Skin of body (tissue), 2 donors: Measurements from ENCODE around the gene HIVEP3. TPM values are rescaled to one million over a fixed set of nuclear protein-coding genes. Genes with fewer than 3 reads are reported as not detected.
A peak's percentile ranks its signal among the peaks of the same experiment; 100 is the strongest.

ENCODE experiments used
- DNase-seq: peaks from one replicate; lab custom pipeline; 2025; lab: John Stamatoyannopoulos, UW
- total RNA-seq: library from RNA; depleted of rRNA; stranded (reverse); fragments of >200 nt; gene quantifications from one replicate; pipeline ENCODE4 v1.2.3, GENCODE V29; 2014

The HIVEP3 gene
- total RNA-seq, 1 donor from 2014 or later = 3.3 TPM

DNA sequence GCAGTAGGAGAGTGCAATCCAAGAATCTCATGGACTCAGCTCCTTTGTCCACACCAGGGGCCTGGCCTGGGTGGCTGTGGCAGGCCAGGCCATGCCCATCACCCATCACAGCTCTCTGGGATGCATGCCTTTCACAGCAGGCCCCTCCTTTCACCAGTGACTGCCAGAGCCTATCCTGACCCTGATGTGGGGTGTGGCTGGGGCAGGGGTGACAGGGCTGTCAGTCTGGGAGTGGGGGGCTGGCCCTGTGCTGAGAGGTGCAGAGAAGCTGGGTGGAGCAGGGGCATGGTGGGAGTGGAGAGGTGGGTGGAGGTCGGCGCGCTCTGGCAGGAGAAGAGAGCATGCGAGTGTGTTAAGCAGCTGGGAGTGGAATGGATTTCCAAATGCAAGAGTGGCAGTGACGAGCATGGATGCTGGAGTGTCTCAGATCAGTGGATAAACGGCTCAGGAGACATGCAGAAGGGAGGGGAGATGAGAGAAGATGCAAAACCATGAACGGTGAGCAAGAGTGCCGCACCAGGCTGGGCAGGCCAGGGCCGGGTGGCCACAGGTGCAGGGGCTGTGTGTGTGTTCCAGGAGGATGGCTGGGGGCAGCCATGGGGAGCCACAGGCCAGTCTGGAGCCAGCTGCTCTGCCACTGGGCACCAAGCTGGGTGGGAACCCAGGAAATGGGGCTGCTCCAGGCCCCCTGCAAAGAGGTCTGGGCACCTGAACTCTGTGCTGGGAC, 394.6 kb downstream of the HIVEP3 start:
- DNase-seq = no peak

DNA sequence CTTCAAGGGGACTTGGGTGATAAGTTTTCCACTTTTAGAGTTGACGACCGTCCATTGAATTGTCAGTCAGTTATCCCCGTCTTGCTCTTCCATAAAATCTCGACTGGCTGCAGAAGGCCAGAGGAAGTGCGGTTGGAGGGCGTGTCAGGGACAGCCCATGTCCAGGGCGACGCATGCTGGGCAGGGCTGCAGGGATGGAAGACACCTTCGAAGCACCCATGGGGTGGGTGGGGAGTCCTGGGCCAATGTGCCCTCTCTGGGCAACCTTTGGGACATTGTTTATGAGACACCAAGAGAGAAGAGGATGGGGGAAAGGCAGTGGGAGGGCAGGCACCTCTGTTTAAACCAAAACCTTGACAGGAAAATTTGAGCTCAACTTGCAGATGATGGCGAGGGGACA, 395.7 kb downstream of the HIVEP3 start:
- no peak for DNase-seq

DNA sequence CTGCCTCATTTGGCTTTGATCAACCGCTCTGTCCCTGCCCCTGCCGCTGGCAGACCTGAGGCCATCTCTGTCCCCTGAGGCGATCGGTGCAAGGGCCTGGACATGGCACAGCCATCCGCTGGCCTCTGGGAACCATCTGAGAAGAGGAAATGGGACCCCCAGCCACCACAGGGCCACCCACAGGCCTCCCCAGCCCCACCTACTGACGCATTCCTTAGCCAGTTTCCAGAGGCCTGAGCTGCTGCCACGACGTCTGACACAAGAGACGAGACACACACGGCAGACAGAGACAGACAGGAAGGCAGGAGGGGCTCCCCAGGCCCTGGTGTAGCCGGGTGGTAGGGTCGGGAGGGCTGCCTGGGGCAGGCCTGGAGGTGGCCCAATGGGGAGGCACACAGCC, 397.0 kb downstream of the HIVEP3 start:
- no peak for DNase-seq

DNA sequence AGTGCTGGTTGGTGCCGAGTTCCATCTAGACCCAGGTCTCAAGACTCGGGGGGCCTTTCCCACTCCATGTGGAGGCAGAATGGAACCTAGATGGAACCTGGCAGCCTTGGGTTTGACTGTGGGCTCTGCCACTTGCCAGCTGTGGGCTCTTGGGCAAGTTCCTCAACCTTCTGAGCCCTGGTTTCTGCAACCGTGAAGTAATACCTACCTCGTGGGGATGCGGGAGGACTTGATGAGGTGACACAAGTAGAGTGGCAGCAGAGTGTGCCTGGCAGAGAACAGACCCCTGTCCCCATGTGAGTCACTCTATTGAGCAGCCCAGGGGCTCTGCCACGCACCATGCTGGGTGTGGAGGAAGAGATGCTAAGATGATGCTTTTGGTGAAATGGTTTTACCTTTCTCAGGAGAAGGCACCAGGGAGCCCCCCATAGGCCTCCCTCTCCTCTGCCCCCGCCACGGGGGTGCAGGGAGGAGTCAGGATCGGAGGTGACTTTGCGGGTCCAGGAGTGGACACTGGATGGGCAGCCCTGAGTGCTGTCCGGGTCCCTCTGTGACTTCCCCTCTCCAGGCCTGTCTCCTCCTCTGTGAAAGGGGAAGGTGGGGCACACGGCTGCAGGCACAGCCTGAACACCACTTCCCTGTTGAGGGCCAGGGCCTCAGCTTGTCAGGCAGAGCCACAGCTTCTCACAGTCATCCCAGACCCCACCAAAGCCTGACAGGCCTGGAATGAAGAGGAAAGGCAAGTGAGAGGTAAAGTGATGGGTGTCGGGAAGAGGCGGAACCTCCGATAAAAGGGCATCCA, 397.6 kb downstream of the HIVEP3 start:
- no peak for DNase-seq

DNA sequence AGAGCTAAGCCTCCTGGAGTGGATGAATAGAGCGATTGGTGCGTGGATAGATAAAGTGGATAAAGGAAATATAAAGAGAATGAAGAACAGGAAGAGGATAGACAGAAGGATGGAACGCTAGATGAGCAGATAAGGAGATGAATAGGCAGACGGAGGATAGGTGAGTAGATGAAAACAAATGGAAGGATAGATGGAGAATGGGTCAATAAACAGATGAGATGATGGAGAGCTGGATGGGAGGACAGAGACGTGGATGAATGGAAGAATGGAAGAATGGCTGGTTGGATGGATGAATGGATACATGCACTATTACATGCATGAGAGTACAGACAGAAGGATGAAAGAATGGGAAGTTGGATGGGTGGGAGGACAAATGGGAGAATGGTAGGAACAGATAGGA, 399.1 kb downstream of the HIVEP3 start:
- no peak for DNase-seq

DNA sequence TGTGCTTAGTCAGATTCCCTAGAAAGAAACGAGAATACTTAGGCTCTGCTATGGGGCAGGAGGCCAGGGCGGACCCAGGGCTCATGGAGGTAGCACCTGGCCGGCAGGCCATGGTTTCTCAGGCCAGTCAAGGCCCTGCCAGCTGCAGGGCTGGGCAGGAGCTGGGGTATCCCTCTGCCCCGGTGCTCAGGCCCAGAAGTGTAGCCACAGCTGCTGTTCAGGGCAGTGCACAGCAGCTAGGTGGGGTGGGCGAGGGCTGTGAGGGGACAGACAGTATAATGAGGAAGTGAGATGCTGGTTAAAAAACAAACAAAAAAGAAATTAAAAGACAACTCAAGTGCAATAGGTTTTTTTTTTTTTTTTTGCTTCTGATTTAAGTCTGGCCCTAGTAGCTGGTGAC, 400.3 kb downstream of the HIVEP3 start:
- no peak for DNase-seq

DNA sequence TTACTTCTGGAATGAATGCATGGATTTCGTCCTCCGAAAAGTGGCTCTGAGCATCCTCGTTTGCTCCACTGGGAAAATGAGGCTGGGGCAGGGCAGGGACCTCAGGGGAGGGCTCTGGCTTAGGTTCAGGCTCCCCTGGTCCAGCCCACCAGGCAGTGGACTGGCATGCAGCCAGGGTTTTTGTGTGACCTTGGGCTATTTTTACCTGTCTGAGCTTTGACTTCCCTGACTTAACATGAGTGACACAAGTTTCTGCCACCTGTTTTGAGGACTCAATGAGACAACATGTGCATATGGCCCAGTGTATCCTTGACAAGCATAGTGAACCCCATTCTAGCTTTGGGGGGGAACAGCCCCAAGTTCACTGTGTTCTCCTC, 401.7 kb downstream of the HIVEP3 start:
- no peak for DNase-seq

DNA sequence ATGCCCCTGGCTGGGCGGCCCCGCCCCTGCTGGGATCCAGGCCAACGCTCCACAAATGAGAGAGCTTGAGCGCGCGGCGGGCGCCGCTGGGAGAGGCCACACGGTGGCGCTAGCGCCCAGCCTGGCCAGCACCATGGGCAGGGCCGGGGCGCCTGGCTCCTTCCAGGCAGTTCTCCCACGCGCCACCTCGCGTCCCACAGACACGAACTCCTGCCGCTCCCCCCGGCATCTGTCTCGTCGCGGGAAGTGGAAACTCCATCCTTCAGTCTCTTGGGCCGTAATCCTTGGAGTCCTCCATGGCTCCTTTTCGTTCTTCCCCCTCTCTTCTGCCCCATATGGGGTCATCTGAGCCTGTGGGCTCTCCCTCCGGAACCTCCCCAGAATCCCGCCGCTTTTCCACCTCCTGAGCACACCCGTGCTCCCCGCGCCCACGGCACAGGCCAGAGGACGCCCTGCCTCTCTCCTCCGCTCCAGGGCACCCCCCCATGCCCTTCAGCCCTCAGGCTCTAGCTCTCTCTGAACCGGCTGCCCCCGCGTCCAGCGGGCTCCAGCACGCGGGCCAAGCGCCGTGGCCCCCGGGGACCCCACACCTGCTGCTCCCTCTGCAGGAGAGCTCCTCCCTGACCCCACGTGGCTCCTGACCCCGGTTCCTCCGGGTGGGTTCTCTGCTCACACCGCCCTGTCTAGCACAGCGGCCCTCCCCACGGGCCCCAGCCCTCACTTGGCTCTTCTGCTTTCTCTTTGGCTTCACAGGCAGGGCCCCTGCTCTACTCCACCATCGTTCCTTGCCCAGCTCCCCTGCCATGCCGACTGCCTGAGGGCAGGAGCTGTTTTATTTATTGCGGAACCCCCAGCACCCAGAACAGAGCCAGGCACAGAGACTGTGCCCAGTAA, 402.3 kb downstream of the HIVEP3 start:
- DNase-seq = peak; percentile 86

DNA sequence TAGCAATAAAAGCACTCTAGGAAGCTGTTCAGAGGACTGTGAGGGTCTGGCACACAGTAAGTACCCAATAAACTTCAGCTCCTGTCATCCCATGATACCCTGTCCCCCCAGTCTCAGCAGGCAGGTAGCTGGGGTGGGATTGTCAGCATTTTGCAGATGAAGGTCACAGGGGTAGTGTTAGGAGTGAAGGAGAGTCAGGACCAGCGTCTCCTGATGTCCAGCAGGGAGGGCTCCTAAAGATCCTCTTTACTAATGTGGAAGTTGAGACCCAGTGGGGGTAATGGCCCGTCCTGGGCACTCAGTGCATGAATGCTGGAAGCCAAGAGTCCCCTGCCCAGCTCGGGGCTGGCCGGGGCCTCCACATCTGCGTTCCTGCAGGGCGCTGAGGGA, 402.9 kb downstream of the HIVEP3 start:
- DNase-seq = no peak

DNA sequence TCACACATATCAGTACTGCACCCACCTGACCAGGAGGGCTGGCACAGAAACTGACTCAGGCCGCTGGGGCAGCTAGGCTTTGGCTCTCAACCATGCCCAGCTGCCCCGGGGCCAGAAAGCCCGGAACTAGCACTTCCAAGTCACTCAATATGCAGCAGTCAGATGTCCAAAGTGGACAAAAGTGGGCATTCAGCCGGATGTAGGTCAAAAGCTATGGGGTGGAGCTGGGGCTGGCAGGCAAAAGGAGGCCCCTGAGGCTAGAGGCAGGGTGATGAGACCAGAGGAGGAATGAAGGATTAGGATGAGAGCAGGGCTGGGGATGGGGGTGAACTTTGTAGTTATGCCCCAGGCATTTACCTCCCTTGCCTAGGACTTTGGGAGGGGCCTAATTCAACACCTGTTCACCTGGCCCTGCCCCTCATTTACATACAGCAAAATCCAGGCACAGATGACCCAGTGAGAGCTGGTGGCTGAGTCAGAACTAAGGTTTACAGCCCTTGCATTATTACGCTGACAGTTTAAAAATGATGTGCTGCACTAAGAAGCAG, 403.5 kb downstream of the HIVEP3 start:
- no peak for DNase-seq

DNA sequence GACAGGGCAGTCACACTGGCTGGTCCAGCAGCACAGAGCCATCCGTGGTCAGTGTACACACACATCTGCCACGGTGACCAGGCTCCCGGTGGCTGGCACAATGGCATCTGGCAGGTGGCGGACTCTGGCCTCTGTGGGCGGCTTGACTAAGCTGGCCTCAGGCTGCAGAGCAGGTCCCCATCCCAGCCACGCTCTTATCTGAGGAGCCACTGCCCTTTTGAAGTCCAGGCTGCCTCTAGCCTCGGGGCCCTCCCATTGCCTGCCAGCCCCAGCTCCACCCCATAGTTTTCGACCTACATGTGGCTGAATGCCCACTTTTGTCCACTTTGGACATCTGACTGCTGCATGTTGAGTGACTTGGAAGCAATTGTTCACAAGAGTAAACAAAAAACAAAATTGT, 404.3 kb downstream of the HIVEP3 start:
- DNase-seq = no peak

DNA sequence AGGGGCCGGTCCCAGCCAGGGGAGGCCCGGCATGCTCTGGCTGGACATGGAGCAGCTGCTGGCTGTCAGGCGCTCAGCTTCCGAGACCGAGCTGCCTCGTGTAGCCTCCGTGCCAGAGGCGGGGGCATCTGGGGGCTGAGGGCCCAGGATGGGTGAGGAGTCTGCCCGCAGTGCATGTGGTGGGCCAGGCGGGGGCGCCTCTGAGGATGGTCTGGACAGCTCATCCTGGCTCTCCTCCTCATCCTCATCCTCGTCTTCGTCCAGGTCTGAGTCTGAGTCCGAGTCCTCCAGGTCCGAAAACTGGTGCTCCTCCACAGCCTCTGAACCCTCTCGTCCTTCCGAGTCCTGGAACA, 405.4 kb downstream of the HIVEP3 start:
- no peak for DNase-seq

DNA sequence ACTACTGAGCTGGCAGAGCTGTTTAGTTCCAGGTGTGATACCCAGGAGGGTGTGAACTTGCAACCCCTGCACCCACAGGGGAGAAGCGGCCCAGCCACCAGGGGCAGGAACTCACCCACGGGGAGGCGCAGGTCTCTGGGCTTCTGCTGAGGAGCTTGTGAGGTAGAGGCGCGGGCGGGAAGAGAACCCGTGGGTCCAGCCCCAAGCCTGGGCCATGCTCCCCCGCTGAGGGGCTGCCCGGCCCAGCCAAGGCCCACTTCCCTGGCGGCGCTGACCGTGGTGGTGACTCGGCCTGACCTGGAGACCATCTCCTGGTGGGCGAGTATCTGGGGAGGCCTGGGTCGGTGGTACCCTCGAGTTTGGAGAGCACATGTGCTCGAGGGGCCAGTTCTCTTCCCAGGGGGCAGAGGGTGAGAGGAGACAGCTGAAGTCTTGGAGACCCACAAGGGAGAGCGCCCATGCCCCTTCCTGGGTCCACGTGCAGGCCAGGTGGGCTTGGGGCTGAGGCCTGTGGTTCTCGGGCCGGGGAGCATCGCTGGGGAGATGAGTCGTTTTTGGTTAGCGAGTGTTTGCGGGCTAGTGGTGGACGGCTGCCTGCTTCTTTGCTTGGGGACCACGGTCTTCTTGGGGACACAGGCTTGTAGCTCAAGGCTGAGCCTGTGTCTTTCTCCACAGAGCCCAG, 405.9 kb downstream of the HIVEP3 start:
- DNase-seq = no peak

DNA sequence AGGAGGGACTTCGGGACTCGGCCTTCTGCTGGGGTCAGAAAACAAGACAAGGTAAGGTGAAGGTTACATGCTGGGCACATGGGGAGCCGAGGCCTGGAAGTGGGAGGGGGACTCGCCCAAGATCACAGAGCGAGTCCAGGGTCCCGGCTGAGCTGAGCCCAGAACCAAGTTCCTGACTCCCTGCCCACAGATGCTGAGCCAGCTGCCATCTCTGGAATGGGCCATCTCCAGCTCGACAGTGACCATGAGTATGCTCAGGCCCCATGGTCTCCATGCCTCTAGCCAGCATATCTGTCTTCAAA, 407.5 kb downstream of the HIVEP3 start:
- no peak for DNase-seq

DNA sequence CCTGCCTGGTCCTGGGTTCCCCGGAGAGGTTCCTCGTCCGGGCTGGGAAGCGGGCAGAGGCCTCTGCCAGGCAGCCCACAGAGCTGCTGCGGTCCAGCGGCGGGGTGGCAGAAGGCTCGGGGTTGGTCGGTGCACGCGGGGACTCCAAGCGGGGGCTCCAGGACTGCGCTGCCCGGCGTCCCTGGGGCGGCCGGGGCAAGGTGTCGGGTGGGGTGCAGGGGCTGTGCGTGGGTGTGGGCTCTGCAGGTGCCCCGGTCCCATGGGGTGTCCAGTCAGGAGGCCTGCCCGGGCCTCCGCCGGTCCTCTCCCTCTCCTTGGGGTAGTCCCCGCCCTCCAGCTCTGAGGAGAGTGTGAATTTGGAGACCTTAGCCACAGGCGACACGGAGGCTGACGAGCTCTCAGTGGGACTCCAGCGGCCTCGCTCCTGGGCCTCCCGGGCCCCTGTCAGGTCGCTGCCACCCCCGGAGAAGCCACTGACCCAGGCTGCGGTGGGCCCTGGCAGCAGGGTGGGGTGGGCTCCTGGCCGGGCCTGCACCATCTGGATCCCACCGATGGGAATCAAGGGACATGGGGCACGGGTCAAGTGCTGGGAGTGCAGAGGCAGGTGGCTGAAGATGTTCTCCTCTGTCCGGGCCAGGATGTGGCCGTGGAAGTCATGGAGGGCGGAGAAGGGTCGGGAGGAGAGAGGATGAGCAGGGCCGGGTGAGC, 408.0 kb downstream of the HIVEP3 start:
- no peak for DNase-seq

DNA sequence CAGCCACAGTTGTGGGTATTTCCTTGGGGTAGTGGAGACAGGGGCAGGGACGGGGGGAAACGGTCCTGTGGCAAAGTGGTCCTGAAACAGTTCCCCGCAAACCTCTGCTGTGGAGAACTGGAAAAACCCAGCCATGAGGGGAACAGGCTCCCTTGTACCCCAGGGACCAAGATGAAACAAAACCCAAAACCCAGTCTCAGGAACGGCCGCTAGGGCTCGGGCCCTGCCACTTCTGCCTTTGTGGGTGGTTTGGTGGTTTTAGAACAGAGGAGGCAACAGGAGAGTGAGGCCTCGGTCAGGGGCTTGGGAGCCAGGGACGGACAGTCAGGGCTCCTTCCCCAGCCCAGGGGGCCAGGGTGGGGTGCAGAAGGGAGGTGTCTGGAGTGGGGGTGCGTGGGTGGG, 409.5 kb downstream of the HIVEP3 start:
- no peak for DNase-seq

DNA sequence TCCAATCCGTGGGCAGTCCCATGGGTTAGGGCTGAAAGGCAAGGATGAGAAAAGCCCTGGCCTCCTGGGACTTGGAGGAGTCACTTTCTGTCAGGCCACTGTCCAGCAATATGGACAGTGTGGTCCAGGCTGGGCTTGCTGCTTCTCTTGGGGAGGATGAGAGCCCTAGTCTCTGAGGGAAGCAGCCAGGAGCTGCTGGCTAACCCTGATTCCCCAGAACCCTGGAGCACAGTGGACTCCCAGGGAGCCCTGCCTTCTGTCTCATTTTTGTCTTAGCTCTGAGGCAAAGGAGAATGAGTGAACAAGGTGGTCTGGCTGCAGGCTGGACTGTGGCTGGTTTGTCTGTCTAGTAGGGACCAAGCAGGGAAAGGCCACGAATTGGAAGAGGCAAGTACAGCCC, 410.4 kb downstream of the HIVEP3 start:
- DNase-seq = no peak

DNA sequence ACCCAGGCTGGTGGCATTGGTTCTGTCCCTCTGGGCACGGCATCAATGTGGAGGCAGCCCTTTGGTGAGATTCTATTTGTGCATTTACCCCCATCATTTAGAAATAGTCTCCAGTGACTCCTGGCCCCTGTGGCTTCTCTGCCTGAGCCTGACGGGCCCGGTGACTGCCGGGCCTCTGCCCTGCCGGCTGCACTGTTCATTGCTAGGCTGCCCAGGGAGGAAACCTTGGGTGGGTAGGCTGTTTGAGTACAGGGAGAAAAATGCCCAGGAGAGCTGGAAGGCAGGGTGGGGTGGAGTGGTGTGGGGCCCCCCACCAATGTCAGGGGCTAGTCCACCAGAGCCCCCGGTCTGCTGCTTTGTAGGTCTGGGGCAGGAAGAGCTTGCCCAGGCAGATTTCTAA, 410.9 kb downstream of the HIVEP3 start:
- no peak for DNase-seq

DNA sequence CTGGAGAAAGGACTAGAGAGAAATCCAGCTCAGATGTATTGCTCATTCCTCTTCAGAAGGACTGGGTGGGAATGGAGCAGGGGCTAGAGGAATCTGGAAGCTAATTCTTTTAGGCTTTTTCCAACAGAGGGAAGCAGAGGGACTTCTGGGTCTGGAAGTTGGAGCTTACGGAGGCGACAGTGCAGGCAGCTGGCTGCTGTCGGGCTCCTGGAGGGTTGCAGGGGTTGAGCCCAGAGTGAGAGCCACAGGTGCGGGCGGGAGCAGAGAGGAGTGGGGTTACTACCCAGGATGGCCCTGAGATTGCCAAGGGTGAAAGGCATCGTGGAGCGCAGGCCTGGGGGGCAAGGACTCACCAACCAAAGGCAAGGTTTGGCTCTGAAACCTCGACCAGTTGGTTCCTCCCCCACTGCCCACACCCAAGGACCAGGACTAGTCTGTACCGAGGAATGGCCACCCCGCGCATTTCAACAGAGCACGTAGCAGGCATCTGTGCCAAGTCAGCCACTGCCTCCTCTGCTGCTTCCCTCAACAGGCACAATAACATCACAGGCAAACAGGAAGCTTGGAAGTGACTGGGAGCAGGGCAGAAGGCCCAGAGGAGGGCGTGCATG, 411.5 kb downstream of the HIVEP3 start:
- DNase-seq = no peak
